K562 (cell line): Measurements from ENCODE around the gene SH2D4B. TPM values are rescaled to one million over a fixed set of nuclear protein-coding genes. Genes with fewer than 3 reads are reported as not detected.

Experiments used
- ARID4B ChIP-seq: sonication (generic); formaldehyde crosslinking; IDR thresholded peaks from 2 replicates; pipeline ENCODE4 v1.8.0; 2022; ENCODE audit warnings: mild to moderate bottlenecking, missing genetic modification reagents
- ATF1 ChIP-seq, 2 experiments: fragments of 450-650 bp in 1 of 2; IDR thresholded peaks; 2 replicates each; pipeline ENCODE4 v1.6.1; 2016; ENCODE audit warnings: missing compliant biosample characterization in 1 of 2, missing genetic modification characterization in 1 of 2
- ATF2 ChIP-seq: sonication (generic); formaldehyde crosslinking; IDR thresholded peaks from 2 replicates; pipeline ENCODE4 v1.8.1; 2022; ENCODE audit warnings: missing genetic modification reagents
- CREM ChIP-seq: IDR thresholded peaks from 2 replicates; pipeline ENCODE4 v1.6.1; 2014; ENCODE audit warnings: antibody characterized with exemption, low read depth
- DLX4 ChIP-seq: fragments of 250-450 bp; sonication (Bioruptor Pico); IDR thresholded peaks from 2 replicates; pipeline ENCODE4 v1.6.1; 2021; ENCODE audit warnings: mild to moderate bottlenecking
- E2F6 ChIP-seq, 2 experiments: IDR thresholded peaks; 2 replicates each; pipeline ENCODE4 v1.6.1; 2011; ENCODE audit warnings: borderline replicate concordance in 1 of 2, control low read depth in 1 of 2, low read depth in 1 of 2, low read length in 1 of 2, mild to moderate bottlenecking in 1 of 2, mixed read lengths in 1 of 2, moderate library complexity in 1 of 2; ENCODE audit not compliant: insufficient read depth in 1 of 2, insufficient read length in 1 of 2, poor library complexity in 1 of 2, severe bottlenecking in 1 of 2; ENCODE audit errors: extremely low read depth in 1 of 2
- ELK1 ChIP-seq: sonication (generic); formaldehyde crosslinking; IDR thresholded peaks from 2 replicates; pipeline ENCODE4 v1.8.1; 2022; ENCODE audit warnings: missing genetic modification reagents
- HMG20B ChIP-seq: fragments of 250-450 bp; sonication (Bioruptor Pico); IDR thresholded peaks from 2 replicates; pipeline ENCODE4 v1.5.0; 2021; ENCODE audit warnings: mild to moderate bottlenecking
- KLF6 ChIP-seq: fragments of 250-450 bp; sonication (Bioruptor Pico); IDR thresholded peaks from 2 replicates; pipeline ENCODE4 v1.4.0; 2020; ENCODE audit warnings: mild to moderate bottlenecking, moderate library complexity, borderline replicate concordance
- MCM7 ChIP-seq, 2 experiments: fragments of 450-650 bp; IDR thresholded peaks; 2 replicates each; pipeline ENCODE4 v1.6.1; 2016 to 2018
- RBM25 ChIP-seq: fragments of 200-400 bp; formaldehyde crosslinking; IDR thresholded peaks from 2 replicates; pipeline ENCODE4 v1.6.1; 2018; ENCODE audit warnings: low read length, low read depth, moderate library complexity; ENCODE audit not compliant: severe bottlenecking
- STAG1 ChIP-seq: sonication (generic); formaldehyde crosslinking; IDR thresholded peaks from 2 replicates; pipeline ENCODE4 v1.5.0; 2020; ENCODE audit warnings: missing genetic modification reagents, borderline replicate concordance
- TCF15 ChIP-seq: fragments of 250-450 bp; sonication (Bioruptor Pico); IDR thresholded peaks from 2 replicates; pipeline ENCODE4 v1.8.0; 2022; ENCODE audit warnings: moderate library complexity, mild to moderate bottlenecking, inconsistent platforms
- TFAP4 ChIP-seq: sonication (generic); formaldehyde crosslinking; IDR thresholded peaks from 2 replicates; pipeline ENCODE4 v1.8.0; 2022; ENCODE audit warnings: missing genetic modification reagents, mild to moderate bottlenecking, moderate library complexity, borderline replicate concordance
- TRIM24 ChIP-seq, 2 experiments: fragments of 450-650 bp; IDR thresholded peaks; 2 replicates each; pipeline ENCODE4 v1.6.1; 2016
- ZC3H4 ChIP-seq: sonication (generic); formaldehyde crosslinking; IDR thresholded peaks from 2 replicates; pipeline ENCODE4 v1.9.0; 2021; ENCODE audit warnings: missing genetic modification reagents, borderline replicate concordance
- ZNF561 ChIP-seq: fragments of 450-650 bp; formaldehyde crosslinking; conservative IDR thresholded peaks from 2 replicates; pipeline ENCODE4 v1.4.0; 2020; ENCODE audit warnings: mild to moderate bottlenecking, moderate library complexity
- polyA plus RNA-seq, 8 experiments: library from polyadenylated mRNA; depleted of rRNA in 4 of 8; stranded (reverse) in 5 of 8; unstranded in 3 of 8; fragments of >200 nt; fragmentation: Nextera tagmentation in 2 of 8; fragmentation: Illumina TruSeq in 1 of 8; extraction: Ambion mirVana in 2 of 8; extraction: Trizol in 1 of 8; gene quantifications; 2 replicates each; pipeline versions ENCODE4 v1.2.1 to v1.2.3, GENCODE V29; 2011 to 2014; ENCODE audit warnings: inconsistent platforms in 1 of 8, missing spikeins in 1 of 8
- total RNA-seq, 7 experiments: library from RNA; depleted of rRNA in 6 of 7; stranded (reverse); fragments of >200 nt in 6 of 7; fragmentation: Illumina TruSeq in 2 of 7; extraction: Trizol in 2 of 7; gene quantifications; 2 replicates each; pipeline versions ENCODE4 v1.2.1 to v1.2.3, GENCODE V29; 2011 to 2021; ENCODE audit warnings: low replicate concordance in 1 of 7

SH2D4B gene
- total and polyA plus RNA-seq, 9 of the 15 experiments (the other 6 are each of a cell fraction or from before 2014, with no cell fraction given), result 0.03 to 0.14 (median 0.04) TPM; not detected in 4

- TF ChIP-seq KLF6 (CRISPR knock-in tag) (no peak), HMG20B (CRISPR knock-in tag) (no peak), STAG1 (no peak), RBM25 (peak; percentile 49), MCM7 (IDR thresholded peaks at IDR 0.05) (0 out of 4 replicates have a peak, but pooled peaks of 1 of the 2 experiments have one; percentile 41), ATF1 (CRISPR knock-in tag; IDR thresholded peaks at IDR 0.05) (no peak), ATF1 (tag; IDR thresholded peaks at IDR 0.05) (no peak), ZC3H4 (CRISPR knock-in tag) (no peak), ZNF561 (CRISPR knock-in tag) (no peak), ATF2 (no peak), TRIM24 (IDR thresholded peaks at IDR 0.05) (peak; percentile 92 to 96), DLX4 (no peak), E2F6 (IDR thresholded peaks at IDR 0.05; ENCODE audit: borderline replicate concordance in 1 of 2, extremely low read depth in 1 of 2, insufficient read depth in 1 of 2, insufficient read length in 1 of 2, low read depth in 1 of 2, low read length in 1 of 2, poor library complexity in 1 of 2, severe bottlenecking in 1 of 2) (no peak), TCF15 (CRISPR knock-in tag) (no peak), ELK1 (no peak), TFAP4 (CRISPR knock-in tag) (no peak), CREM (no peak), ARID4B (no peak)
Observed at GRCh38 chr10:80496555-80497172, 41.0 kb upstream of the SH2D4B start (continued).
